Naive thymus-derived CD4-positive, alpha-beta T cell (primary cell): Measurements from ENCODE around the gene ACP4. TPM values are rescaled to one million over a fixed set of nuclear protein-coding genes. Genes with fewer than 3 reads are reported as not detected.
A peak's percentile ranks its signal among the peaks of the same experiment; 100 is the strongest.

Experiments
- ATAC-seq: fragments of 150-1000 bp; cut with Tn5 transposase; 2 replicates; pipeline ENCODE4 v1.10.0; 2021; ENCODE audit warnings: mild to moderate bottlenecking, moderate library complexity
- CTCF ChIA-PET: fragments of 350-600 bp; sonication (Branson Sonifier 250); formaldehyde crosslinking; loops from one replicate; lab custom pipeline; 2021; ENCODE audit warnings: antibody characterized with exemption; lab: Charles Lee
- POLR2A ChIA-PET: fragments of 350-600 bp; sonication (Branson Sonifier 250); formaldehyde crosslinking; loops from one replicate; lab custom pipeline; 2021; ENCODE audit warnings: antibody characterized with exemption, inconsistent platforms; lab: Charles Lee
- DNase-seq, 9 donors: peaks; one replicate each; pipeline versions ENCODE4 v3.0.0 to v3.0.0-alpha.2; 2020 to 2022; ENCODE audit warnings: mixed read lengths in 1 of 9
- H3K27ac ChIP-seq: one replicate; pipeline ENCODE4 v1.7.0; 2013; ENCODE audit warnings: mild to moderate bottlenecking, low read depth, low read length, moderate library complexity
- H3K27me3 ChIP-seq, 2 donors: one replicate each; pipeline ENCODE4 v1.7.0; 2013; ENCODE audit warnings: low read length in 2 of 2, mild to moderate bottlenecking in 2 of 2, moderate library complexity in 2 of 2; ENCODE audit not compliant: control insufficient read depth in 2 of 2, insufficient read depth in 2 of 2
- H3K36me3 ChIP-seq, 3 experiments: 1 replicate in 2 of 3; 2 replicates in 1 of 3; pipeline ENCODE4 v1.7.0; 2013; ENCODE audit warnings: low read length in 3 of 3, mild to moderate bottlenecking in 3 of 3, moderate library complexity in 1 of 3; ENCODE audit not compliant: insufficient read depth in 3 of 3, control insufficient read depth in 2 of 3
- H3K4me1 ChIP-seq, 2 donors: one replicate each; pipeline ENCODE4 v1.7.0; 2013; ENCODE audit warnings: low read length in 2 of 2, mild to moderate bottlenecking in 2 of 2, moderate library complexity in 1 of 2; ENCODE audit not compliant: control insufficient read depth in 2 of 2, insufficient read depth in 2 of 2
- H3K4me3 ChIP-seq: 2 replicates; pipeline ENCODE4 v1.7.0; 2013; ENCODE audit warnings: mild to moderate bottlenecking, low read length
- H3K9me3 ChIP-seq, 3 experiments: 1 replicate in 2 of 3; 2 replicates in 1 of 3; pipeline ENCODE4 v1.7.0; 2013; ENCODE audit warnings: low read length in 3 of 3; ENCODE audit not compliant: control insufficient read depth in 2 of 3
- H3K27ac Mint-ChIP-seq, 9 donors: one replicate each; pipeline ENCODE4 v1.8.0; 2020 to 2022; ENCODE audit warnings: mixed read lengths in 9 of 9, mild to moderate bottlenecking in 8 of 9, moderate library complexity in 5 of 9, inconsistent platforms in 2 of 9
- H3K27me3 Mint-ChIP-seq, 5 donors: one replicate each; pipeline ENCODE4 v1.8.0; 2021 to 2022; ENCODE audit warnings: mixed read lengths in 5 of 5, mild to moderate bottlenecking in 1 of 5
- H3K36me3 Mint-ChIP-seq, 5 donors: one replicate each; pipeline ENCODE4 v1.8.0; 2020 to 2022; ENCODE audit warnings: mixed read lengths in 5 of 5, mild to moderate bottlenecking in 3 of 5, inconsistent platforms in 1 of 5
- H3K4me1 Mint-ChIP-seq, 7 donors: one replicate each; pipeline ENCODE4 v1.8.0; 2020 to 2022; ENCODE audit warnings: mixed read lengths in 7 of 7, mild to moderate bottlenecking in 3 of 7, inconsistent platforms in 1 of 7
- H3K4me3 Mint-ChIP-seq, 10 donors: one replicate each; pipeline ENCODE4 v1.8.0; 2020 to 2022; ENCODE audit warnings: mild to moderate bottlenecking in 10 of 10, mixed read lengths in 10 of 10, moderate library complexity in 6 of 10, inconsistent platforms in 2 of 10
- H3K9me3 Mint-ChIP-seq, 11 donors: one replicate each; pipeline ENCODE4 v1.8.0; 2020 to 2022; ENCODE audit warnings: mixed read lengths in 11 of 11, mild to moderate bottlenecking in 4 of 11, inconsistent platforms in 1 of 11, moderate library complexity in 1 of 11
- intact Hi-C, 2 donors: fragments of 100-400 bp; cut with micrococcal nuclease; formaldehyde crosslinking; loops; one replicate each; pipeline ENCODE4 v1.15.1; 2023
- polyA plus RNA-seq, 2 donors: library from polyadenylated mRNA; unstranded; fragments of 300-500 nt; fragmentation: Illumina TruSeq; gene quantifications; one replicate each; pipeline ENCODE4 v1.2.3, GENCODE V29; 2021
- total RNA-seq, 6 experiments: library from RNA in 5 of 6; stranded (reverse) in 5 of 6; gene quantifications; 1 replicate in 5 of 6; 2 replicates in 1 of 6; pipeline ENCODE4 v1.2.3 and lab custom pipeline; 2021 to 2026

Gene ACP4
- total and polyA plus RNA-seq, 7 experiments from 2014 or later: not detected

DNA sequence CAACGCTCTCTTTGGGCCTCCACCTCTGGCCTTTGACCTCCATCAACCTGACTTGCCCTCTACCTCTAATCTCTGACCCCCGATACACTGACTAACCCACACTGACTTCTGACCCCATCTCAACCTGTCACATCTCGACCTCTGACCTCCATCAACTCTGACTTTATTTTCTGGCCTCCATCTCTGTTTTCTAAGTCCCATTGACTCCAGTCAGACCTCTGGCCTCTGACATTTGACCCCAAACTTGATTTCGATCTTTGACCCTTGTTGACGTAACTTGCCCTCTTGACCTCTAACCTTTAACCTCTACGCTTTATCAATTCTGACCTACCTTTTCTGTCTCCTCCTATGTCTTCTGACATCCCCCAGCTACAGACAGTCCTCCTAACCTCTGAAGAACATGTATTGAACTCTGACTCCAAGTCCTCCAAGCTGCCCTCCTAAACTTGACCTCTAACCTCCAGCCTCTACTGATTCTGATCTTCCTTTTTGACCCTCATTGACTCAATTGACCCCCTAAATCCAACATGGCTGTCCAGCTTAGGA is 780 bp downstream of the ACP4 start:
- Histone ChIP-seq H3K36me3 (peaks cover 0 to 6% (median 0%) of the 10 kb centered on the region in 3 experiments), H3K4me3 (no peak overlapping the region), H3K9me3 (no peaks in the 10 kb centered on the region), H3K27me3 (no peaks in the 10 kb centered on the region), H3K27ac (no peak overlapping the region), H3K4me1 (no peaks in the 10 kb centered on the region)
- ChIA-PET POLR2A (no interaction called here), CTCF (no interaction called here)
- Mint-ChIP-seq H3K9me3 (no peaks in the 10 kb centered on the region), H3K27me3 (no peaks in the 10 kb centered on the region), H3K4me3 (peak overlapping the region in 1 of 10 donors; percentile 43), H3K36me3 (no peaks in the 10 kb centered on the region), H3K27ac (peak overlapping the region in 4 of 9 donors; percentile 13 to 62 (median 40)), H3K4me1 (peaks cover 0 to 12% (median 0%) of the 10 kb centered on the region in 7 donors)
- DNase-seq (no peak), ATAC-seq (no peak)
- intact Hi-C loops: no loop called here

- Histone ChIP-seq H3K27ac (no peak overlapping the region), H3K27me3 (no peaks in the 10 kb centered on the region), H3K36me3 (peaks cover 0 to 14% (median 0%) of the 10 kb centered on the region in 3 experiments), H3K9me3 (no peaks in the 10 kb centered on the region), H3K4me3 (no peak overlapping the region), H3K4me1 (no peaks in the 10 kb centered on the region)
- H3K4me1 Mint-ChIP-seq: peaks cover 0 to 12% (median 0%) of the 10 kb centered on the region in 7 donors
- ChIA-PET CTCF (no interaction called here), POLR2A (no interaction called here)
- H3K4me3 Mint-ChIP-seq: no peak overlapping the region
- H3K36me3 Mint-ChIP-seq: no peaks in the 10 kb centered on the region
- no peak overlapping the region for H3K27ac Mint-ChIP-seq
- intact Hi-C loops: no loop called here
- no peaks in the 10 kb centered on the region for H3K9me3 Mint-ChIP-seq
- ATAC-seq (no peak), DNase-seq (no peak)
- no peaks in the 10 kb centered on the region for H3K27me3 Mint-ChIP-seq
Measured at GRCh38 chr19:50791594-50792271, 1.5 kb downstream of the ACP4 start.

- no peak overlapping the region for H3K4me3 ChIP-seq
- intact Hi-C loops: no loop called here
- Mint-ChIP-seq H3K4me1 (peaks cover 0 to 12% (median 0%) of the 10 kb centered on the region in 7 donors), H3K27ac (no peak overlapping the region), H3K4me3 (no peak overlapping the region), H3K36me3 (peaks cover 0 to 2% (median 0%) of the 10 kb centered on the region in 5 donors), H3K9me3 (no peaks in the 10 kb centered on the region), H3K27me3 (no peaks in the 10 kb centered on the region)
- DNase-seq (no peak), ATAC-seq (no peak)
- no peaks in the 10 kb centered on the region for H3K9me3 ChIP-seq
- peaks cover 0 to 22% (median 0%) of the 10 kb centered on the region in 3 experiments for H3K36me3 ChIP-seq
- no peaks in the 10 kb centered on the region for H3K27me3 ChIP-seq
- no peaks in the 10 kb centered on the region for H3K4me1 ChIP-seq
- CTCF ChIA-PET: interaction anchor here (0.6 kb wide), 1 partner anchor 17 kb away, joined by 4 read pairs; no protein-coding TSS in a partner anchor
- POLR2A ChIA-PET: no interaction called here
- no peak overlapping the region for H3K27ac ChIP-seq
Measured at GRCh38 chr19:50792272-50793250, 2.3 kb downstream of the ACP4 start.

DNA sequence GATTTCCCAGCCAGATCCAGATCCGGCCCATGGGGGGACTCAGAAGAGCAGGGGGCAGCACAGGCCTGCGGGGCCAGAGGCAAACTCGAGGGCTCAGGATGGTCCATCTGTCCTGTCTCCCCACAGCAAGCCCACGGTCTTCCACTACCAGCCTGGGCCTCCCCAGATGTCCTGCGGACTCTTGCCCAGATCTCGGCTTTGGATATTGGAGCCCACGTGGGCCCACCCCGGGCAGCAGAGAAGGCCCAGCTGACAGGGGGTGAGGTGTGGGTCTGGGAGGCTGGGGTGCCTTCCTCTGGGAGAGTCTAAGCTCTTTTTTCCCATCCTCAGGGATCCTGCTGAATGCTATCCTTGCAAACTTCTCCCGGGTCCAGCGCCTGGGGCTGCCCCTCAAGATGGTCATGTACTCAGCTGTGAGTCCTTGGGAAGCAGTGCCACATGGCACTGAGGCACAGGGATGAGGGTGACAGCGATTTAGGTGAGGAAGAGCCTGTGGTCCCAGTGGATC is 3.4 kb downstream of the ACP4 start:
- intact Hi-C loops: no loop called here
- CTCF ChIA-PET: no interaction called here
- POLR2A ChIA-PET: no interaction called here

GRCh38 chr19:50794074-50794875 is 4.1 kb downstream of the ACP4 start:
- Histone ChIP-seq H3K27ac (no peak overlapping the region), H3K36me3 (peaks cover 0 to 39% (median 0%) of the 10 kb centered on the region in 3 experiments), H3K4me1 (no peaks in the 10 kb centered on the region), H3K9me3 (no peaks in the 10 kb centered on the region), H3K4me3 (no peak overlapping the region), H3K27me3 (no peaks in the 10 kb centered on the region)
- H3K4me3 Mint-ChIP-seq: no peak overlapping the region
- peaks cover 0 to 12% (median 0%) of the 10 kb centered on the region in 7 donors for H3K4me1 Mint-ChIP-seq
- peak overlapping the region in 5 of 9 donors; percentile 27 to 81 (median 71) for H3K27ac Mint-ChIP-seq
- peaks cover 0 to 2% (median 0%) of the 10 kb centered on the region in 5 donors for H3K36me3 Mint-ChIP-seq
- ATAC-seq (peak; percentile 17), DNase-seq (no peak)
- H3K9me3 Mint-ChIP-seq: no peaks in the 10 kb centered on the region
- ChIA-PET POLR2A (interaction anchor here (0.9 kb wide), 1 partner anchor 10 kb away, joined by 3 read pairs; no protein-coding TSS in a partner anchor), CTCF (no interaction called here)
- no peaks in the 10 kb centered on the region for H3K27me3 Mint-ChIP-seq
- intact Hi-C loops: no loop called here

More for the DNA sequence above, 3.4 kb downstream of the ACP4 start:
- H3K27ac ChIP-seq: no peak overlapping the region
- peak overlapping the region in 1 of 9 donors; percentile 81 for H3K27ac Mint-ChIP-seq
- no peak overlapping the region for H3K4me3 ChIP-seq
- H3K4me1 Mint-ChIP-seq: peaks cover 0 to 12% (median 0%) of the 10 kb centered on the region in 7 donors
- no peaks in the 10 kb centered on the region for H3K9me3 Mint-ChIP-seq
- H3K36me3 Mint-ChIP-seq: peaks cover 0 to 2% (median 0%) of the 10 kb centered on the region in 5 donors
- DNase-seq (no peak), ATAC-seq (no peak)
- H3K27me3 Mint-ChIP-seq: no peaks in the 10 kb centered on the region
- no peaks in the 10 kb centered on the region for H3K9me3 ChIP-seq
- H3K4me3 Mint-ChIP-seq: no peak overlapping the region
- H3K36me3 ChIP-seq: peaks cover 0 to 32% (median 0%) of the 10 kb centered on the region in 3 experiments
- H3K4me1 ChIP-seq: no peaks in the 10 kb centered on the region
- no peaks in the 10 kb centered on the region for H3K27me3 ChIP-seq
